SK-N-SH (cell line): ENCODE results near the gene CSNK2A2. TPM values are rescaled to one million over a fixed set of nuclear protein-coding genes. Genes with fewer than 3 reads are reported as not detected.

Experiments
- CTCF ChIA-PET: fragments of 300-600, 350-600 bp; formaldehyde crosslinking; extraction: SDS; loops from one replicate; lab custom pipeline; 2021; lab: Yijun Ruan, JAX
- POLR2A ChIA-PET: fragments of 350-600 bp; sonication (Branson Sonifier 250); formaldehyde crosslinking; extraction: SDS; loops from one replicate; lab custom pipeline; 2020; ENCODE audit warnings: antibody characterized with exemption, inconsistent platforms; lab: Yijun Ruan, JAX
- DNase-seq: peaks from one replicate; pipeline ENCODE4 v3.0.0; 2012
- H2AFZ ChIP-seq: fragments of 200-600 bp; sonication (generic); 2 replicates; pipeline ENCODE4 v1.8.1; 2016; ENCODE audit warnings: antibody characterized with exemption, mild to moderate bottlenecking, low read depth
- H3F3A ChIP-seq: fragments of 200-600 bp; sonication (generic); replicated peaks from 2 replicates; pipeline ENCODE3; 2016; ENCODE audit warnings: antibody characterized with exemption, mild to moderate bottlenecking; ENCODE audit not compliant: insufficient read depth
- H3K27ac ChIP-seq, 2 experiments: fragments of 200-500 bp in 1 of 2; fragments of 200-600 bp in 1 of 2; sonication (Bioruptor generic) in 1 of 2; sonication (generic), shearing (Covaris generic) in 1 of 2; 2 replicates each; pipeline versions ENCODE4 v1.5.1 to v1.6.1; 2014 to 2016; ENCODE audit warnings: low read depth in 2 of 2, inconsistent platforms in 1 of 2, low read length in 1 of 2, mild to moderate bottlenecking in 1 of 2, mixed read lengths in 1 of 2
- H3K27me3 ChIP-seq: fragments of 200-600 bp; sonication (generic), shearing (Covaris generic); 2 replicates; pipeline ENCODE4 v1.6.1; 2016; ENCODE audit warnings: mixed run types; ENCODE audit not compliant: insufficient read depth
- H3K36me3 ChIP-seq, 2 experiments: fragments of 200-500 bp in 1 of 2; fragments of 200-600 bp in 1 of 2; sonication (Bioruptor generic) in 1 of 2; sonication (generic) in 1 of 2; replicated peaks in 1 of 2; 2 replicates each; pipeline versions ENCODE3 to v1.5.1; 2014 to 2016; ENCODE audit warnings: low read length in 1 of 2, mild to moderate bottlenecking in 1 of 2; ENCODE audit not compliant: insufficient read depth in 2 of 2, control insufficient read depth in 1 of 2
- H3K4me1 ChIP-seq, 2 experiments: fragments of 200-500 bp in 1 of 2; fragments of 200-600 bp in 1 of 2; sonication (Bioruptor generic) in 1 of 2; sonication (generic), shearing (Covaris generic) in 1 of 2; 2 replicates each; pipeline versions ENCODE4 v1.5.1 to v1.6.1; 2014 to 2016; ENCODE audit warnings: low read depth in 1 of 2, low read length in 1 of 2, mixed run types in 1 of 2; ENCODE audit not compliant: insufficient read depth in 2 of 2, control insufficient read depth in 1 of 2
- H3K4me2 ChIP-seq: fragments of 200-600 bp; sonication (generic), shearing (Covaris generic); 2 replicates; pipeline ENCODE4 v1.6.1; 2017; ENCODE audit warnings: mixed run types
- H3K4me3 ChIP-seq, 2 experiments: fragments of 200-500 bp in 1 of 2; fragments of 200-600 bp in 1 of 2; sonication (Bioruptor generic) in 1 of 2; sonication (generic), shearing (Covaris generic) in 1 of 2; 2 replicates each; pipeline versions ENCODE4 v1.5.1 to v1.8.1; 2014 to 2016; ENCODE audit warnings: low read depth in 2 of 2, inconsistent platforms in 1 of 2, low read length in 1 of 2, mild to moderate bottlenecking in 1 of 2, mixed read lengths in 1 of 2, moderate library complexity in 1 of 2
- H3K79me2 ChIP-seq: fragments of 200-600 bp; sonication (generic); 2 replicates; pipeline ENCODE4 v1.8.1; 2017; ENCODE audit warnings: mild to moderate bottlenecking; ENCODE audit not compliant: insufficient read depth
- H3K9ac ChIP-seq: fragments of 200-600 bp; sonication (generic); 2 replicates; pipeline ENCODE4 v1.6.1; 2017; ENCODE audit warnings: mixed run types
- H3K9me2 ChIP-seq: fragments of 200-600 bp; sonication (generic); 2 replicates; pipeline ENCODE4 v1.6.1; 2017; ENCODE audit warnings: mixed run types
- H3K9me3 ChIP-seq: fragments of 200-600 bp; sonication (generic); 2 replicates; pipeline ENCODE4 v1.6.1; 2017; ENCODE audit warnings: mixed run types, mild to moderate bottlenecking, moderate library complexity
- H4K20me1 ChIP-seq: fragments of 200-600 bp; sonication (generic); 2 replicates; pipeline ENCODE4 v1.6.1; 2017; ENCODE audit warnings: mild to moderate bottlenecking, mixed run types; ENCODE audit not compliant: insufficient read depth
- CHD2 ChIP-seq: fragments of 150-350 bp; IDR thresholded peaks from 2 replicates; pipeline ENCODE4 v1.6.1; 2018; ENCODE audit warnings: low read length; ENCODE audit not compliant: partially characterized antibody
- ELF1 ChIP-seq: IDR thresholded peaks from 2 replicates; pipeline ENCODE4 v1.4.0; 2012
- EZH2phosphoT487 ChIP-seq: fragments of 200-600 bp; sonication (generic); IDR thresholded peaks from 2 replicates; pipeline ENCODE4 v1.6.1; 2017; ENCODE audit warnings: low read depth, mixed run types, mild to moderate bottlenecking, antibody characterized with exemption, moderate library complexity, borderline replicate concordance
- FOSL2 ChIP-seq: IDR thresholded peaks from 2 replicates; pipeline ENCODE4 v1.4.0; 2012; ENCODE audit warnings: low read depth, mild to moderate bottlenecking, moderate library complexity, borderline replicate concordance
- FOXM1 ChIP-seq: IDR thresholded peaks from 2 replicates; pipeline ENCODE4 v1.4.0; 2012; ENCODE audit warnings: low read depth, mild to moderate bottlenecking
- GABPA ChIP-seq: IDR thresholded peaks from 2 replicates; pipeline ENCODE4 v1.4.0; 2012; ENCODE audit warnings: low read depth, mild to moderate bottlenecking
- MAX ChIP-seq: IDR thresholded peaks from 2 replicates; pipeline ENCODE4 v1.4.0; 2012; ENCODE audit warnings: low read depth
- MXI1 ChIP-seq: IDR thresholded peaks from 2 replicates; pipeline ENCODE4 v1.6.1; 2012; ENCODE audit warnings: mild to moderate bottlenecking, low read depth, low read length, improper control_type of control experiment
- NRF1 ChIP-seq: IDR thresholded peaks from 2 replicates; pipeline ENCODE4 v1.6.1; 2012; ENCODE audit warnings: low read depth, mild to moderate bottlenecking, low read length
- REST ChIP-seq: IDR thresholded peaks from 2 replicates; pipeline ENCODE4 v1.6.1; 2012; ENCODE audit warnings: mild to moderate bottlenecking, low read depth, low read length, moderate library complexity
- RFX5 ChIP-seq: IDR thresholded peaks from 2 replicates; pipeline ENCODE4 v1.6.1; 2012; ENCODE audit warnings: mild to moderate bottlenecking, improper control_type of control experiment, low read length
- SIN3A ChIP-seq: IDR thresholded peaks from 2 replicates; pipeline ENCODE4 v1.6.1; 2012; ENCODE audit warnings: low read depth, mild to moderate bottlenecking, low read length, moderate library complexity, borderline replicate concordance
- SMC3 ChIP-seq: IDR thresholded peaks from 2 replicates; pipeline ENCODE4 v1.6.1; 2012; ENCODE audit warnings: low read depth, low read length, improper control_type of control experiment
- TAF1 ChIP-seq: IDR thresholded peaks from 2 replicates; pipeline ENCODE4 v1.6.1; 2012; ENCODE audit warnings: low read depth, mild to moderate bottlenecking, low read length, moderate library complexity, borderline replicate concordance
- TCF12 ChIP-seq: IDR thresholded peaks from 2 replicates; pipeline ENCODE4 v1.4.0; 2012
- YY1 ChIP-seq: IDR thresholded peaks from 2 replicates; pipeline ENCODE4 v1.4.0; 2012; ENCODE audit warnings: low read depth, mild to moderate bottlenecking
- WGBS: methylation state at CpG from one replicate; pipeline ENCODE4 v1.1.6; 2017; ENCODE audit warnings: low lambda C conversion rate; 5-methylcytosine and 5-hydroxymethylcytosine counted together
- polyA plus RNA-seq, 3 experiments: library from polyadenylated mRNA; depleted of rRNA; stranded (reverse); fragments of >200 nt; gene quantifications; 2 replicates each; pipeline ENCODE4 v1.2.3, GENCODE V29; 2012
- TF ChIP-seq, protein P1 (sequence below): fragments of 150-350 bp; IDR thresholded peaks from 2 replicates; pipeline ENCODE4 v1.6.1; 2016; ENCODE audit warnings: mild to moderate bottlenecking, low read depth, low read length

The CSNK2A2 gene
- polyA plus RNA-seq, 1 of the 3 experiments (the other 2 are of a cell fraction): 25.8 TPM

GRCh38 chr16:58201163-58201562 lies 3.3 kb upstream of the CSNK2A2 start:
- Histone ChIP-seq H3K27ac (no peak overlapping the region), H3K79me2 (peaks cover 13% of the 10 kb centered on the region), H3K36me3 (peaks cover 2% of the 10 kb centered on the region in 2 experiments), H3K27me3 (peaks cover 20% of the 10 kb centered on the region; the same call in 1 of the 2 replicates), H4K20me1 (peaks cover 8% of the 10 kb centered on the region; the same call in 1 of the 2 replicates), H3K9me2 (no peaks in the 10 kb centered on the region), H3K9ac (no peak overlapping the region), H3K4me1 (peaks cover 6 to 14% of the 10 kb centered on the region in 2 experiments; a peak in 3 of 4 replicates), H2AFZ (no peak overlapping the region), H3K9me3 (no peaks in the 10 kb centered on the region), H3K4me2 (no peak overlapping the region), H3K4me3 (no peak overlapping the region), H3F3A (no peaks in the 10 kb centered on the region)
- WGBS: 65% methylated on average over 5 of the region's 5 CpGs
- ChIA-PET POLR2A (no interaction called here), CTCF (no interaction called here)
- DNase-seq: no peak
- TF ChIP-seq ELF1: no peak

DNA sequence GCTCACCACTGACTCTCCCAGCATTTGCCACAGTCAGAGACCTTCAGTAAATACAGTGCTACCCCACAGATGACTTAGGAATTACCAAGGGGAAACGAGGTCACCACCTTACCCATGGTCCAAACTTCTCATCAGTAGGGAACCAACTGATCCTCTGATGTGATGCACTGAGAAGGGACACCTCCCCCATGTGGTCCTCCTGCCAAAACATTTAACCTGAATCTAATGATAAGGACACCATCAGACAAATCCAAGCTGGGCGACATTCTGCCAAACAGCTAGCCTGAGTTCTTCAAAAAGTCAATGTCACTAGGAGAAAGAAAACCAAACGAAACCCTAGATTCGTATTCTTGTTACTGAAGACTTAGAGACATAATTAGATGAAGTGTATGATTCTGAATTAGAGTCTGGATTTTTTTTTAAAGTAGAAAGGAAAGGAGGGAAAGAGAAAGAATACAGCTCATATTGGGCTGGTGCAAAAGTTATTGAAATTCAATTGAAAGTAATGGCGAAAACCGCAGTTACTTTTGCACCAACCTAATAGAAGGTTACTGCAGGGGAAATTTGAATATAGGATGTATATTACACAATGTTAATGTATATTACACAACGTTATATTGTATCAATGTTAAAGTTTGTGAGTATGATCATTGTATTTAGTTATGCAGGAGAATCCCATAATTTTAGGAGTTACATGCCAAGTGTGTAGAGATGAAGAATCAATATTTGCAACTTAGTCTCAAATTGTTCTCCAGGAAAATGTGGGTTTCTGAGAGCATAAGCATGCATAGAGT lies 2.3 kb upstream of the CSNK2A2 start:
- H3K79me2 ChIP-seq: peaks cover 23% of the 10 kb centered on the region
- peaks cover 18% of the 10 kb centered on the region; the same call in 1 of the 2 replicates for H3K27me3 ChIP-seq
- WGBS: 66% methylated on average over 7 of the region's 7 CpGs
- H3K4me2 ChIP-seq: no peak overlapping the region
- no peak overlapping the region for H3K27ac ChIP-seq
- H3K9me3 ChIP-seq: no peaks in the 10 kb centered on the region
- peaks cover 16% of the 10 kb centered on the region for H4K20me1 ChIP-seq
- H3K9me2 ChIP-seq: no peaks in the 10 kb centered on the region
- no peak overlapping the region for H3K9ac ChIP-seq
- DNase-seq: no peak
- H3K4me1 ChIP-seq: peaks cover 6 to 15% of the 10 kb centered on the region in 2 experiments; a peak in 3 of 4 replicates
- CTCF ChIA-PET: no interaction called here
- H3F3A ChIP-seq: no peaks in the 10 kb centered on the region
- H3K4me3 ChIP-seq: no peak overlapping the region
- peaks cover 12% of the 10 kb centered on the region in 2 experiments for H3K36me3 ChIP-seq
- POLR2A ChIA-PET: no interaction called here
- H2AFZ ChIP-seq: no peak overlapping the region
- TF ChIP-seq SMC3 (no peak), GABPA (no peak), TCF12 (no peak), YY1 (no peak), RFX5 (no peak), EZH2phosphoT487 (no peak), NRF1 (no peak), REST (no peak), SIN3A (no peak), CHD2 (no peak), MXI1 (no peak), FOSL2 (no peak), ELF1 (no peak), MAX (no peak), TAF1 (no peak), FOXM1 (no peak)
- TF ChIP-seq, protein P1, sequence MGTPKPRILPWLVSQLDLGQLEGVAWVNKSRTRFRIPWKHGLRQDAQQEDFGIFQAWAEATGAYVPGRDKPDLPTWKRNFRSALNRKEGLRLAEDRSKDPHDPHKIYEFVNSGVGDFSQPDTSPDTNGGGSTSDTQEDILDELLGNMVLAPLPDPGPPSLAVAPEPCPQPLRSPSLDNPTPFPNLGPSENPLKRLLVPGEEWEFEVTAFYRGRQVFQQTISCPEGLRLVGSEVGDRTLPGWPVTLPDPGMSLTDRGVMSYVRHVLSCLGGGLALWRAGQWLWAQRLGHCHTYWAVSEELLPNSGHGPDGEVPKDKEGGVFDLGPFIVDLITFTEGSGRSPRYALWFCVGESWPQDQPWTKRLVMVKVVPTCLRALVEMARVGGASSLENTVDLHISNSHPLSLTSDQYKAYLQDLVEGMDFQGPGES: no peak
